ENCODE data around the gene CEP41. TPM values are rescaled to one million over a fixed set of nuclear protein-coding genes. Genes with fewer than 3 reads are reported as not detected.
A peak's percentile ranks its signal among the peaks of the same experiment; 100 is the strongest.

Gene CEP41
- total RNA-seq, 1 donor, result 12.5 TPM

GRCh38 chr7:130444751-130445407 lies 4.1 kb upstream of the CEP41 start:
- no peak for DNase-seq (ENCODE audit: low read depth)
- no peak overlapping the region for H3K4me3 ChIP-seq (ENCODE audit: low read depth, low read length)
- TF ChIP-seq, protein P1, sequence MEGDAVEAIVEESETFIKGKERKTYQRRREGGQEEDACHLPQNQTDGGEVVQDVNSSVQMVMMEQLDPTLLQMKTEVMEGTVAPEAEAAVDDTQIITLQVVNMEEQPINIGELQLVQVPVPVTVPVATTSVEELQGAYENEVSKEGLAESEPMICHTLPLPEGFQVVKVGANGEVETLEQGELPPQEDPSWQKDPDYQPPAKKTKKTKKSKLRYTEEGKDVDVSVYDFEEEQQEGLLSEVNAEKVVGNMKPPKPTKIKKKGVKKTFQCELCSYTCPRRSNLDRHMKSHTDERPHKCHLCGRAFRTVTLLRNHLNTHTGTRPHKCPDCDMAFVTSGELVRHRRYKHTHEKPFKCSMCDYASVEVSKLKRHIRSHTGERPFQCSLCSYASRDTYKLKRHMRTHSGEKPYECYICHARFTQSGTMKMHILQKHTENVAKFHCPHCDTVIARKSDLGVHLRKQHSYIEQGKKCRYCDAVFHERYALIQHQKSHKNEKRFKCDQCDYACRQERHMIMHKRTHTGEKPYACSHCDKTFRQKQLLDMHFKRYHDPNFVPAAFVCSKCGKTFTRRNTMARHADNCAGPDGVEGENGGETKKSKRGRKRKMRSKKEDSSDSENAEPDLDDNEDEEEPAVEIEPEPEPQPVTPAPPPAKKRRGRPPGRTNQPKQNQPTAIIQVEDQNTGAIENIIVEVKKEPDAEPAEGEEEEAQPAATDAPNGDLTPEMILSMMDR (IDR thresholded peaks at IDR 0.05; ENCODE audit: insufficient read depth, low read depth, low read length), result no peak

- DNase-seq (ENCODE audit: low read depth), result no peak
- no peak overlapping the region for H3K4me3 ChIP-seq (ENCODE audit: low read depth, low read length)
- TF ChIP-seq, protein P1 (IDR thresholded peaks at IDR 0.05; ENCODE audit: insufficient read depth, low read depth, low read length), result no peak
These were observed 3.4 kb upstream of the CEP41 start for GRCh38 chr7:130444234-130444633.

- no peak overlapping the region for H3K4me3 ChIP-seq (ENCODE audit: low read depth, low read length)
- no peak for DNase-seq (ENCODE audit: low read depth)
- TF ChIP-seq, protein P1 (IDR thresholded peaks at IDR 0.05; ENCODE audit: insufficient read depth, low read depth, low read length), result no peak
These were observed 1.8 kb upstream of the CEP41 start for GRCh38 chr7:130442601-130443000.

- peak overlapping the region; percentile 85 for H3K4me3 ChIP-seq (ENCODE audit: low read depth, low read length)
- TF ChIP-seq, protein P1 (IDR thresholded peaks at IDR 0.05; ENCODE audit: insufficient read depth, low read depth, low read length), result no peak
- DNase-seq (ENCODE audit: low read depth), result no peak
These were observed 623 bp upstream of the CEP41 start for GRCh38 chr7:130441408-130441869.

GRCh38 chr7:130436253-130436652 lies 4.6 kb downstream of the CEP41 start:
- TF ChIP-seq, protein P1 (IDR thresholded peaks at IDR 0.05; ENCODE audit: insufficient read depth, low read depth, low read length), result no peak
- H3K4me3 ChIP-seq (ENCODE audit: low read depth, low read length), result no peak overlapping the region
- DNase-seq (ENCODE audit: low read depth), result no peak

DNA sequence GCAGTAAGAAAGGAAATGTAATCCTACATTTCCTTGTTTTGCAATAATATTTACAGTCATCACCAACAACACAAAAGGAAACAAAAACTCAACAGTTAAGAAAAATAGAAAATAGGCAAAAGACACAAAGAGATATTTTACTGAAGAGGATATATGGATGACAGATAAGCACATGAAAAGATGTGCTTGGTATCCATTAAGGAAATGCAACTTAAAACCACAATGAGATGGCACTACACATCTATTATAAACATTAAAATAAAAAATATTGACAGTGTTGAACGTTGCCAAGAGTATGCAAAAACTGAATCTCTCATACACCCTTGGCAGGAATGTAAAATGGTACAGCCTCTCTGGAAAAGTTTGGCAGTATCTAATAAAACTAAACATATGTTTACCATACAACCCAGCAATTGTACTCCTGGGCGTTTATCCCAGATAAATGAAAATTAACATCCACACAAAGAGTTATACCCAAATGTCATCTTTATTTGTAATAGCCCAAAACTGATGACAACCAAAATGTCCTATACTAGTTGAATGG lies 5.4 kb downstream of the CEP41 start:
- DNase-seq (ENCODE audit: low read depth), result no peak
- no peak overlapping the region for H3K4me3 ChIP-seq (ENCODE audit: low read depth, low read length)
- TF ChIP-seq, protein P1 (IDR thresholded peaks at IDR 0.05; ENCODE audit: insufficient read depth, low read depth, low read length), result no peak

All from fibroblast of villous mesenchyme (primary cell).